Measurements from ENCODE around the gene HES3. TPM values are rescaled to one million over a fixed set of nuclear protein-coding genes. Genes with fewer than 3 reads are reported as not detected.

The HES3 gene
- polyA plus RNA-seq, 1 experiment = not detected

DNA sequence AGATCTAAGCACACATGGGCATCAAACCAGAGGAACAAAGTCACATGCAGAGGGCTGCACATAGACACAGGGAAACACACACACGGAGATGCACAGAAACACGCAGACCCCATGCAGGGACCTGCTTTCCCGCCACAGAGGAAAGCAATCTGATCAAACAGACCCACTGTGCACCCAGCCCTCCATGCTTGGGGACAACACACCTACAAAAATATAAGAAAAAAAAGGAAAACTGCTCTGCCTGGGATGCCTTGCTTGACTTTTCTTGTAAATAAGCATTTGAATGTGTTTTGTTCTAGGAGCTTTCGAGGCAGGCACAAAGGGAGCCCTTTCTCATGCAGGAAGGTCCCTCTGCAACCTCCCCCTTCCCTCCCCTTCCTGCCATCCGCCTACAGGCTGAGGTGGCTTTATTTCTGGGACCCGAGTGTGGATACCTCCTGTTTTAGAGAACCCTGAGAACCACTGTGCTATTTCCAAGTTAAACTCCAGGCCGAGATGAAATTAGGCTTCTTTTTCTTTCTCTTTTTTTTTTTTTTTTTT, 4.7 kb upstream of the HES3 start:
- Histone ChIP-seq H3K4me3 (ENCODE audit: low read depth, low read length) (no peak overlapping the region), H3K27me3 (ENCODE audit: control insufficient read depth, insufficient read depth, low read length) (peaks cover 24% of the 10 kb centered on the region), H3K36me3 (ENCODE audit: control insufficient read depth, insufficient read depth, low read length) (no peaks in the 10 kb centered on the region)
- CTCF ChIA-PET = interaction anchor here (1.0 to 1.7 kb wide), 4 partner anchors 19 to 199 kb away, joined by 3 to 6 read pairs (median 3); no protein-coding TSS in a partner anchor
- no peak for DNase-seq (ENCODE audit: low read depth)
- TF ChIP-seq, protein P1, sequence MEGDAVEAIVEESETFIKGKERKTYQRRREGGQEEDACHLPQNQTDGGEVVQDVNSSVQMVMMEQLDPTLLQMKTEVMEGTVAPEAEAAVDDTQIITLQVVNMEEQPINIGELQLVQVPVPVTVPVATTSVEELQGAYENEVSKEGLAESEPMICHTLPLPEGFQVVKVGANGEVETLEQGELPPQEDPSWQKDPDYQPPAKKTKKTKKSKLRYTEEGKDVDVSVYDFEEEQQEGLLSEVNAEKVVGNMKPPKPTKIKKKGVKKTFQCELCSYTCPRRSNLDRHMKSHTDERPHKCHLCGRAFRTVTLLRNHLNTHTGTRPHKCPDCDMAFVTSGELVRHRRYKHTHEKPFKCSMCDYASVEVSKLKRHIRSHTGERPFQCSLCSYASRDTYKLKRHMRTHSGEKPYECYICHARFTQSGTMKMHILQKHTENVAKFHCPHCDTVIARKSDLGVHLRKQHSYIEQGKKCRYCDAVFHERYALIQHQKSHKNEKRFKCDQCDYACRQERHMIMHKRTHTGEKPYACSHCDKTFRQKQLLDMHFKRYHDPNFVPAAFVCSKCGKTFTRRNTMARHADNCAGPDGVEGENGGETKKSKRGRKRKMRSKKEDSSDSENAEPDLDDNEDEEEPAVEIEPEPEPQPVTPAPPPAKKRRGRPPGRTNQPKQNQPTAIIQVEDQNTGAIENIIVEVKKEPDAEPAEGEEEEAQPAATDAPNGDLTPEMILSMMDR (IDR thresholded peaks at IDR 0.05; ENCODE audit: insufficient read depth, low read depth, low read length) = no peak
- POLR2A ChIA-PET = no interaction called here

DNA sequence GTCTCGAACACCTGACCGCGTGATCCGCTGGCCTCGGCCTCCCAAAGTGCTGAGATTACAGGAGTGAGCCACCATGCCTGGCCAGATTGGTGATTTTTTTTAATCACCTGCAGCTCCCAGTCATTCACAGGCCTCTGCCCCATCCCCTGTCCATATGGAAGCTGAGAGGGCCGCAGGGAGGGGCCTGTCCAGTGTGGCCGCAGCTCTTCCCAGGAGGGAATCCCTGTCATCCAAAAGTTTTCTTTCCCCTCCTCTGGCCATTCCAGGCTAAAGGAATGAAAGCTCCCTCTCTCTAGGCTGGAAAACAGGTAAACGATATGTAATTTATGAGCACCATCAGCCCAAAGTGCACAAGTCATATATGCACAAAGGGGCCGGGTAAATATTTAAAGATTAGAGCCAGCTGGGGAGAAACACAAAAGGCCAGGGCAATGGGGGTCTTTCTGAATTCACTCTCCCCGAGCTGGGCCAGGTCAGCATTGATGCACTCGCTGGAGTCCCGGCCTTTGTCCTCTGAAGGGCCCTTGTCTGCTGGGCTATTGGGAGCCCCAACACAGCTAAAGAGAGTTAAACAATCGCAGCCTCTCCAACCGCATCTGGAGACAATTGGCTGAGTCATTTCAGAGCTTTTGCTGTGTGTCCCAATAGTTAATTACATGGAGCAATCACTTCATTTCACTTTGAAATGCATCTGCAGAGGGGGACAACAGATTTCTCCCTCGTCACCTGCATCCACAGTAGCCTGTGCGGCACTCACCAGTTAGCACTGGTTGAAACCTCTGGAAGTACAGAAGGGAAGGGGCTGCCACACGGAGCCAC, 3.8 kb upstream of the HES3 start:
- Histone ChIP-seq H3K4me3 (ENCODE audit: low read depth, low read length) (no peak overlapping the region), H3K27me3 (ENCODE audit: control insufficient read depth, insufficient read depth, low read length) (peaks cover 29% of the 10 kb centered on the region), H3K36me3 (ENCODE audit: control insufficient read depth, insufficient read depth, low read length) (no peaks in the 10 kb centered on the region)
- DNase-seq (ENCODE audit: low read depth) = no peak
- POLR2A ChIA-PET = no interaction called here
- TF ChIP-seq, protein P1 (IDR thresholded peaks at IDR 0.05; ENCODE audit: insufficient read depth, low read depth, low read length) = no peak
- CTCF ChIA-PET = interaction anchor here (1.0 to 1.7 kb wide), 4 partner anchors 20 to 198 kb away, joined by 3 to 6 read pairs (median 3); no protein-coding TSS in a partner anchor

DNA sequence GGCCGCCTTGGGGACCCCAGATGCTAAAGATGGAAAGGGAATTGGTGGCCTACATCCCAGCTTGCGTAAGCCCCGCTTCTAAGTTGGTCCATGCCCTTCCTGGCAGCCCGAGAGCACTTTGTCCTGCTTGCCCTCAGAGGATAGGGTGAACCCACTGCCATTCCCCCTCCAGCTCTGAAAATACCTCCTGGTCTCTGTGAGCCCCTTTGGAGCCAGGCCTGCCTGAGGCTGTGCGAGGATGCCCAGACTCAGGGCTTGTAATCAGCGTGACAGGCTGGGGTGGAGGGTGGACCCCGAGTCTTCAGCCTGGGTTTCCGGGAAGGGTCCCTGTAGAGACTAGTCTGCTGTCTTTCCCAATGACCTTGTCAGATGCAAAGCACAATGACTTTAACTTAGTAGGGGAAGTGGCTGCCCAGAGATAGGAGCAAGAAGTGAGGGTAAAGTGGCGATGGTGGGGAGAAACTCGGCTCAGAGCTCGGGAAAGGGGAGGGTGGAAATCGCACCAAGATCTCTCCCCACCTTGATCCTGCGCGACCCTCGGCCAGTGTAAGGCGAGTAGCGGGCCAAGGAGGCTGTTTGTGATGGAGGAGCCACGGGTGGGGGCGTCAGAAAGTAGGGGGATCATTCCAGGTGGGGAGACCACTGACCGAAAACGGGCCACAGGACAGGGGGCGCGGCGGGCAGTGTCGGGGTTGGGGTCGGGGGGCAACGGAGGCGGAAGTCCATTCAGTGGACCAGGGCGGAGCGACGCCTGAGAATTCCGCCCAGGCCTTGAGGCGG, 2.7 kb upstream of the HES3 start:
- ChIA-PET CTCF (interaction anchor here (1.2 to 2.4 kb wide), 5 partner anchors 102 to 199 kb away, joined by 3 to 11 read pairs (median 8); no protein-coding TSS in a partner anchor), POLR2A (no interaction called here)
- no peak overlapping the region for H3K4me3 ChIP-seq (ENCODE audit: low read depth, low read length)
- H3K27me3 ChIP-seq (ENCODE audit: control insufficient read depth, insufficient read depth, low read length) = peaks cover 29% of the 10 kb centered on the region
- TF ChIP-seq, protein P1 (IDR thresholded peaks at IDR 0.05; ENCODE audit: insufficient read depth, low read depth, low read length) = no peak
- no peak for DNase-seq (ENCODE audit: low read depth)
- no peaks in the 10 kb centered on the region for H3K36me3 ChIP-seq (ENCODE audit: control insufficient read depth, insufficient read depth, low read length)

DNA sequence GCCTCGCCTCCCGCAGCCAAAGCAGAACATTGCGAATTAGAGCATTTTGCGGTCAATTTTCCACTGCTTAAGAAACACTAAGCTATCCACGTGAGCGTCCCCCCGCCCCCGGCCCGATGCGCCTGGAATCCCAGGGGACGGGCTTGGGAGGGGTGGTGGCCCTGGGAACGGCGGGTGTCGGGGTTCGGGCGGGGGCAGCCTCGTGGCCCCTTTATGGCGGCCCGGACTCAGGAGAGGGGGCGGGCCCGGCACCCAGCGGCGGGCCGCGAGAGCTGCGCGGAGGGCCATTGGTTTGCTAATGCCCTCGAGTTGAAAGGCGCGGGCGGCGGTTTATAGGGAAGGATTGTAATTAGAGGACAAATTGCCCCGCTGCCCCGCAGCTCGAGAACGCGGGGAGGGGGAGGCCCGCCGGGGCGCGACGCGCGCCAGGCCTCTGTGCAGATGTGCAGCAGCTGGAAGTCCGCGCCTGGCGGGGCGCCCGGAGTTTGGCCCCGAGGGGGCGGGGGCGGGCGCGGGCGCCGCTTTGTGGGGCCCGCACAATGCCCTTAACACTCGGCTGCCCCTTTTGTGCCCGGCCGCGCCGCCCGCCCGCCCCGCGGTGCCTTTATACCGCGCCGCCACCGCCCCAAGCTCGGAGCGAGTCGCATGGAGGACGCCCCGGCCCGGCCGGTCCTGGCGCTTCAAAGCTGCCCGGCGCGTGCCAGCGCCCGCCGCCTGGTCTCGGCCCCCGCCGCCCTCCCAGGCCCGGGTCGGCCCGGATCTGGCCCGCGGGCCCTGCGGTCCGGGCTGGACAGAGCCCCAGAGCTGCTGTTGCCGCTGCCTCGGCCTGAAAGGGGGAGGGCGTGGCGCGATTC, 1.9 kb upstream of the HES3 start:
- no peak overlapping the region for H3K4me3 ChIP-seq (ENCODE audit: low read depth, low read length)
- ChIA-PET POLR2A (no interaction called here), CTCF (interaction anchor here (1.0 to 2.4 kb wide), 5 partner anchors 102 to 208 kb away, joined by 3 to 11 read pairs (median 8); no protein-coding TSS in a partner anchor)
- H3K27me3 ChIP-seq (ENCODE audit: control insufficient read depth, insufficient read depth, low read length) = peaks cover 29% of the 10 kb centered on the region
- TF ChIP-seq, protein P1 (IDR thresholded peaks at IDR 0.05; ENCODE audit: insufficient read depth, low read depth, low read length) = no peak
- H3K36me3 ChIP-seq (ENCODE audit: control insufficient read depth, insufficient read depth, low read length) = no peaks in the 10 kb centered on the region
- DNase-seq (ENCODE audit: low read depth) = no peak
